Endodermal cell (in vitro differentiated cells): ENCODE data around the gene BMPR1B. TPM values are rescaled to one million over a fixed set of nuclear protein-coding genes. Genes with fewer than 3 reads are reported as not detected.

Experiments used
- DNase-seq: peaks from one replicate; pipeline ENCODE4 v3.0.0-alpha.2; 2017
- H3K27ac ChIP-seq: 2 replicates; pipeline ENCODE4 v1.5.1; 2013; ENCODE audit warnings: mild to moderate bottlenecking, low read depth, low read length, moderate library complexity
- H3K27me3 ChIP-seq: 2 replicates; pipeline ENCODE4 v1.6.1; 2013; ENCODE audit warnings: mild to moderate bottlenecking, low read length, moderate library complexity; ENCODE audit not compliant: insufficient read depth, control insufficient read depth, poor library complexity, severe bottlenecking
- H3K36me3 ChIP-seq: 2 replicates; pipeline ENCODE4 v1.7.0; 2013; ENCODE audit warnings: mild to moderate bottlenecking, low read length, moderate library complexity; ENCODE audit not compliant: control insufficient read depth, insufficient read depth
- H3K4me1 ChIP-seq: one replicate; pipeline ENCODE4 v1.7.0; 2013; ENCODE audit warnings: low read length; ENCODE audit not compliant: control insufficient read depth, insufficient read depth
- H3K4me3 ChIP-seq: 2 replicates; pipeline ENCODE4 v1.5.1; 2013; ENCODE audit warnings: mild to moderate bottlenecking, low read length, moderate library complexity
- H3K9ac ChIP-seq: 2 replicates; pipeline ENCODE4 v1.6.1; 2013; ENCODE audit warnings: mild to moderate bottlenecking, low read length, moderate library complexity; ENCODE audit not compliant: poor library complexity, severe bottlenecking; ENCODE audit errors: extremely low read depth
- H3K9me3 ChIP-seq: 2 replicates; pipeline ENCODE4 v1.6.1; 2013; ENCODE audit warnings: mild to moderate bottlenecking, low read length, moderate library complexity; ENCODE audit not compliant: control insufficient read depth
- H3K27ac Mint-ChIP-seq: 2 replicates; pipeline ENCODE4 v1.8.0; 2020; ENCODE audit warnings: mixed read lengths
- H3K27me3 Mint-ChIP-seq: 2 replicates; pipeline ENCODE4 v1.8.0; 2021; ENCODE audit warnings: mild to moderate bottlenecking, mixed read lengths; ENCODE audit not compliant: insufficient read depth
- H3K36me3 Mint-ChIP-seq: 2 replicates; pipeline ENCODE4 v1.8.0; 2020; ENCODE audit warnings: low read depth, mixed read lengths
- H3K4me1 Mint-ChIP-seq: 2 replicates; pipeline ENCODE4 v1.8.0; 2020; ENCODE audit warnings: mixed read lengths
- H3K4me3 Mint-ChIP-seq: 2 replicates; pipeline ENCODE4 v1.8.0; 2020; ENCODE audit warnings: mild to moderate bottlenecking, moderate library complexity, mixed read lengths
- H3K9me3 Mint-ChIP-seq: 2 replicates; pipeline ENCODE4 v1.8.0; 2020; ENCODE audit warnings: mild to moderate bottlenecking, mixed read lengths
- WGBS, 2 experiments: methylation state at CpG; one replicate each; pipeline versions ENCODE4 v1.1.5 to v1.1.7; 2013; ENCODE audit warnings: missing lambda C conversion rate in 2 of 2, mixed read lengths in 1 of 2; ENCODE audit not compliant: insufficient coverage in 1 of 2, insufficient read length in 1 of 2; 5-methylcytosine and 5-hydroxymethylcytosine counted together
- total RNA-seq, 2 donors: library from RNA; stranded (reverse); fragmentation: NEBNext Ultra II Directional in 1 of 2; extraction: Animal tissue kit (Norgen Biotek cat#: 25700) in 1 of 2; gene quantifications; 2 replicates in 1 of 2; 3 replicates in 1 of 2; pipeline ENCODE4 v1.2.1, GENCODE V29; 2021
- TF ChIP-seq, protein P1 (sequence below): fragments of 200-600 bp; sonication (generic); conservative IDR thresholded peaks from 2 replicates; pipeline ENCODE4 v1.5.0; 2021; ENCODE audit warnings: antibody characterized with exemption, mild to moderate bottlenecking

Gene BMPR1B
- total RNA-seq, 2 donors from 2014 or later = 2.8 to 3.6 TPM

DNA sequence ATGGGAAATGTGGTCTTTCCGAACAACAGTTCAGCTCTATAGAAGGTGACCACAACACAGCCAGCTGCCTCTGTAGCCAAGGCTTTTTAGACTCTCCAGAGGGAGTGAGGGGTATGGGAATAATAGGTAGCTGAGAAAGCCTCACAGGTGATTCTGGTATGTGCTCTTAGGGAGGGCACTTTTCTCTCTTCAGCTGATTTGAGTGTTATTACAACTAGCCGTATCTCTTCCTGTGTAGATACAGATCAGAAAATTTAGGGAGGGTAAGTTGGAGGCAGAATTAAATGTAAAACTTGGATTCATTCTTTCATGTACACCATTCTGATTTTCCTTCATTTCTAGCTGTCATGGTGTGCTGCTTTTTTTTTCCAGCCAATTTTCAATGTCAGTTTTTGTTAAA is 154.9 kb downstream of the BMPR1B start:
- no peaks in the 10 kb centered on the region for H3K27me3 ChIP-seq
- peaks cover 29% of the 10 kb centered on the region for H3K9me3 Mint-ChIP-seq
- H3K9me3 ChIP-seq = peaks cover 34% of the 10 kb centered on the region
- peaks cover 8% of the 10 kb centered on the region for H3K4me1 ChIP-seq
- H3K4me1 Mint-ChIP-seq = peaks cover 19% of the 10 kb centered on the region
- no peak overlapping the region for H3K4me3 Mint-ChIP-seq
- peaks cover 26% of the 10 kb centered on the region for H3K36me3 Mint-ChIP-seq
- TF ChIP-seq, protein P1, sequence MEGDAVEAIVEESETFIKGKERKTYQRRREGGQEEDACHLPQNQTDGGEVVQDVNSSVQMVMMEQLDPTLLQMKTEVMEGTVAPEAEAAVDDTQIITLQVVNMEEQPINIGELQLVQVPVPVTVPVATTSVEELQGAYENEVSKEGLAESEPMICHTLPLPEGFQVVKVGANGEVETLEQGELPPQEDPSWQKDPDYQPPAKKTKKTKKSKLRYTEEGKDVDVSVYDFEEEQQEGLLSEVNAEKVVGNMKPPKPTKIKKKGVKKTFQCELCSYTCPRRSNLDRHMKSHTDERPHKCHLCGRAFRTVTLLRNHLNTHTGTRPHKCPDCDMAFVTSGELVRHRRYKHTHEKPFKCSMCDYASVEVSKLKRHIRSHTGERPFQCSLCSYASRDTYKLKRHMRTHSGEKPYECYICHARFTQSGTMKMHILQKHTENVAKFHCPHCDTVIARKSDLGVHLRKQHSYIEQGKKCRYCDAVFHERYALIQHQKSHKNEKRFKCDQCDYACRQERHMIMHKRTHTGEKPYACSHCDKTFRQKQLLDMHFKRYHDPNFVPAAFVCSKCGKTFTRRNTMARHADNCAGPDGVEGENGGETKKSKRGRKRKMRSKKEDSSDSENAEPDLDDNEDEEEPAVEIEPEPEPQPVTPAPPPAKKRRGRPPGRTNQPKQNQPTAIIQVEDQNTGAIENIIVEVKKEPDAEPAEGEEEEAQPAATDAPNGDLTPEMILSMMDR = no peak
- 88% methylated on average over 1 to 2 of the region's 2 CpGs for WGBS, 2 experiments
- no peak overlapping the region for H3K27ac ChIP-seq
- no peaks in the 10 kb centered on the region for H3K36me3 ChIP-seq
- peak overlapping the region; percentile 47 for H3K4me3 ChIP-seq
- no peak overlapping the region for H3K9ac ChIP-seq
- no peak for DNase-seq
- H3K27me3 Mint-ChIP-seq = no peaks in the 10 kb centered on the region
- peak overlapping the region; percentile 27 for H3K27ac Mint-ChIP-seq

DNA sequence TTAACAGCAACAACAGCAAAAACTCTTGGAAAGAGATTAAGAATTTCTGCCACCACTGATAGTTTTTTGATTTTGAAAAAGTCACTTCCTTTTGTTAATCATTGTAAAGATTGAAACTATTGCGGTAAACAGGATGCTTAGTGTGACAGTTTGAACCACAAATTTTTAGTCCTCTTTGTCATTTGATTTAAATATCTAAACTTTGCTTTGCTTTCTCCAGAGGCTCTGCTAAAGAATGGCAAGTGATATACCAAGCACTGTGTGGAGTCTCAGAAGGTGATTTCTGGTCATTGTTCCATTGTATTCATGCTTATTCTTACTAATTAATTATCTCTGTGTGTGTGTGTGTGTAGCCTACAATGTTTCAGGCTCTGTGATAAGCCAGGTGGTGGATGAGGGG is 155.6 kb downstream of the BMPR1B start:
- Mint-ChIP-seq H3K4me3 (no peak overlapping the region), H3K27me3 (no peaks in the 10 kb centered on the region), H3K27ac (peak overlapping the region; percentile 69), H3K4me1 (peaks cover 19% of the 10 kb centered on the region), H3K36me3 (peaks cover 28% of the 10 kb centered on the region), H3K9me3 (peaks cover 33% of the 10 kb centered on the region)
- Histone ChIP-seq H3K4me1 (peaks cover 8% of the 10 kb centered on the region), H3K27ac (no peak overlapping the region), H3K9ac (no peak overlapping the region), H3K4me3 (peak overlapping the region; percentile 47), H3K9me3 (peaks cover 38% of the 10 kb centered on the region), H3K36me3 (no peaks in the 10 kb centered on the region), H3K27me3 (no peaks in the 10 kb centered on the region)
- TF ChIP-seq, protein P1 = no peak
- DNase-seq = no peak
- WGBS, 2 experiments = 70 to 83% methylated on average over 1 of the region's 1 CpG

DNA sequence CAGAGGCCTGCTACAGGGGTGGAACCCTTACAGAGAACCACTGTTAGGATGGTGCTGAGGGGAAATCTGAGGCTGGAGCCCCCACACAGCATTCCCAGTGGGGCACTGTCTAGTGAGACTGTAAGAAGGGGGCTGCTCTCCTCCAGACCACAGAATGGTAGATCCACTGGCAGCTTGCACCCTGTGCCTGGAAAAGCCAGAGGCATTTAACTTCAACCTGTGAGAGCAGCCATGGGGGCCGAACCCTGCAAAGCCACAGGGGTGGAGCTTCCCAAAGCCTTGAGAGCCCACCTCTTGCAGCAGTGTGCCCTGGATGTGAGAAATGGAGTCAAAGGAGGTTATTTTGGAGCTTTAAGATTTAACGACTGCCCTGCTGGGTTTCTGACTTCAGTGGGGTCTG is 159.4 kb downstream of the BMPR1B start:
- DNase-seq = no peak
- Histone ChIP-seq H3K27me3 (no peaks in the 10 kb centered on the region), H3K4me1 (peaks cover 6% of the 10 kb centered on the region), H3K36me3 (no peaks in the 10 kb centered on the region), H3K4me3 (peak overlapping the region; percentile 44), H3K27ac (no peak overlapping the region), H3K9ac (no peak overlapping the region), H3K9me3 (peaks cover 38% of the 10 kb centered on the region)
- TF ChIP-seq, protein P1 = no peak
- Mint-ChIP-seq H3K36me3 (peaks cover 28% of the 10 kb centered on the region), H3K4me3 (no peak overlapping the region), H3K27me3 (no peaks in the 10 kb centered on the region), H3K27ac (no peak overlapping the region), H3K4me1 (peaks cover 22% of the 10 kb centered on the region), H3K9me3 (peaks cover 33% of the 10 kb centered on the region)
- 95 to 96% methylated on average over 2 of the region's 2 CpGs for WGBS, 2 experiments
